Thoracic aorta (tissue), 2 donors: Measurements from ENCODE around the gene SF3A2. TPM values are rescaled to one million over a fixed set of nuclear protein-coding genes. Genes with fewer than 3 reads are reported as not detected.
A peak's percentile ranks its signal among the peaks of the same experiment; 100 is the strongest.

Experiments used
- ATAC-seq: fragments of 150-250 bp; one replicate; pipeline ENCODE4 v1.8.0; 2017; ENCODE audit warnings: low read depth; ENCODE audit not compliant: insufficient number of reproducible peaks, low FRiP score
- DNase-seq: peaks from one replicate; pipeline ENCODE4 v3.0.0-alpha.2; 2020; ENCODE audit warnings: low spot score
- H3K27ac ChIP-seq, 2 donors: fragments of 200-600 bp; sonication (generic); 1 replicate in 1 of 2; 2 replicates in 1 of 2; pipeline ENCODE4 v1.5.1; 2016; ENCODE audit warnings: mild to moderate bottlenecking in 2 of 2, moderate library complexity in 2 of 2
- H3K27me3 ChIP-seq: fragments of 200-600 bp; sonication (generic); replicated peaks from 2 replicates; pipeline ENCODE4 v1.6.0; 2016; ENCODE audit warnings: mild to moderate bottlenecking; ENCODE audit not compliant: insufficient read depth
- H3K36me3 ChIP-seq: fragments of 200-600 bp; sonication (generic); one replicate; pipeline ENCODE4 v1.5.1; 2016
- H3K4me1 ChIP-seq, 2 donors: fragments of 200-600 bp; sonication (generic); 1 replicate in 1 of 2; 2 replicates in 1 of 2; pipeline versions ENCODE4 v1.5.1 to v1.6.0; 2016; ENCODE audit warnings: low read depth in 2 of 2, mild to moderate bottlenecking in 1 of 2; ENCODE audit not compliant: control insufficient read depth in 1 of 2
- H3K4me3 ChIP-seq: fragments of 200-600 bp; sonication (generic); 2 replicates; pipeline ENCODE4 v1.5.1; 2016; ENCODE audit warnings: mild to moderate bottlenecking
- H3K9me3 ChIP-seq: fragments of 200-600 bp; sonication (generic); 2 replicates; pipeline ENCODE4 v1.5.1; 2016
- total RNA-seq, 2 donors: library from RNA; depleted of rRNA; stranded (reverse); fragments of >200 nt; gene quantifications; one replicate each; pipeline versions ENCODE4 v1.1.0 to v1.2.3, GENCODE V29; 2016
- TF ChIP-seq, protein P1 (sequence below): fragments of 200-600 bp; sonication (generic); IDR thresholded peaks from one replicate; pipeline ENCODE4 v1.5.1; 2019; ENCODE audit warnings: antibody characterized with exemption

Gene SF3A2
- total RNA-seq, 2 donors from 2014 or later = 23.8 to 43.7 TPM

DNA sequence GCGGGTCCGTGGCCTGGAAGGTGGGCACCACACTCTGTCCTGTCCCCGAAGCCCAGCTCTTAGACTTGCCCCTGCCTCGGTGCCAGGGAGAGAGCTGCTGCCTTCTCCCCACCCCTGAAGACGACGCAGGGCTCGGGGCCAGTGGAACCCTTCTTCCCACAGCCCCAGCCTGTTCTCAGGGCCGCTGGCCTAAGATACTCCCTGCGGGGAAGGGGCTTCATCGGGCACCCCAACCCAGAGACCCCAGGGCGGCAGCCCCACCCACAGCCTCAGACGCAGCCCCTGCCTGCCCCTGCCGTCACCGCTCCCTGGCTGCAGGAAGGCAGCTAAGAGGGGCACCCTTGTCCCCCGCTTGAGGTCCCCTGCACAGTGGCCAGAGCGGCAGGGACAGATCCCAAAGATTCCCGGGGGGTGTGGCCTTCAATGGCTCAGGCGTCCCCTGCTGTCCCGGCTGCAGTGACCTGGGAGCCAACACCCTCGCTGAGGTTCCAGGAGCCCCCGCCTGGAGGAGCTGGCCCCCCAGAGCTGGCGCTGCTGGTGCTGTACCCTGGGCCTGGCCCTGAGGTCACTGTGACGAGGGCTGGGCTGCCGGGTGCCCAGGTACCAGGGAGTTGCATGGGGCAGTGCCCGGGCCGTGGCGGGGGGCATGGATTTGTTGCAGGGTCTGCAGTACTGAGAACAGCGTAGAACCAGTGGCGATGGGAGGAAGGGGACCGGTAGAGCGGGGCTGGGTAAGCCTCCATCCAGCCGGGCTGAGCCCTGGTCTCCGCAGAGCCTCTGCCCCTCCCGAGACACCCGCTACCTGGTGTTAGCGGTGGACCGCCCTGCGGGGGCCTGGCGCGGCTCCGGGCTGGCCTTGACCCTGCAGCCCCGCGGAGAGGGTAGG lies 13.5 kb downstream of the SF3A2 start:
- Histone ChIP-seq H3K27me3 (peaks cover 15% of the 10 kb centered on the region), H3K27ac (no peak overlapping the region), H3K4me3 (no peak overlapping the region), H3K36me3 (peaks cover 35% of the 10 kb centered on the region), H3K4me1 (peaks cover 20 to 39% of the 10 kb centered on the region in 2 donors), H3K9me3 (no peaks in the 10 kb centered on the region)
- ATAC-seq = no peak
- no peak for DNase-seq
- TF ChIP-seq, protein P1, sequence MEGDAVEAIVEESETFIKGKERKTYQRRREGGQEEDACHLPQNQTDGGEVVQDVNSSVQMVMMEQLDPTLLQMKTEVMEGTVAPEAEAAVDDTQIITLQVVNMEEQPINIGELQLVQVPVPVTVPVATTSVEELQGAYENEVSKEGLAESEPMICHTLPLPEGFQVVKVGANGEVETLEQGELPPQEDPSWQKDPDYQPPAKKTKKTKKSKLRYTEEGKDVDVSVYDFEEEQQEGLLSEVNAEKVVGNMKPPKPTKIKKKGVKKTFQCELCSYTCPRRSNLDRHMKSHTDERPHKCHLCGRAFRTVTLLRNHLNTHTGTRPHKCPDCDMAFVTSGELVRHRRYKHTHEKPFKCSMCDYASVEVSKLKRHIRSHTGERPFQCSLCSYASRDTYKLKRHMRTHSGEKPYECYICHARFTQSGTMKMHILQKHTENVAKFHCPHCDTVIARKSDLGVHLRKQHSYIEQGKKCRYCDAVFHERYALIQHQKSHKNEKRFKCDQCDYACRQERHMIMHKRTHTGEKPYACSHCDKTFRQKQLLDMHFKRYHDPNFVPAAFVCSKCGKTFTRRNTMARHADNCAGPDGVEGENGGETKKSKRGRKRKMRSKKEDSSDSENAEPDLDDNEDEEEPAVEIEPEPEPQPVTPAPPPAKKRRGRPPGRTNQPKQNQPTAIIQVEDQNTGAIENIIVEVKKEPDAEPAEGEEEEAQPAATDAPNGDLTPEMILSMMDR = no peak

DNA sequence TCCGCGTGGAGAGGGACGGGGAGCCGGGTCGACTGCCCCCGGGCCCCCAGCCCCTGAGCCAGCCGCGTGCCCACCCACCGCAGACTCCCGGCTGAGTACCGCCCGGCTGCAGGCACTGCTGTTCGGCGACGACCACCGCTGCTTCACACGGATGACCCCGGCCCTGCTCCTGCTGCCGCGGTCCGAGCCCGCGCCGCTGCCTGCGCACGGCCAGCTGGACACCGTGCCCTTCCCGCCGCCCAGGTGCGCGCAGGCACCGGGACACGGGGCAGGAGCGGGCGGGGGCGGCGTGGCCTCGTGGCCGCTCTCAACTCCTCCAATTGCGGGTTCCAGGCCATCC lies 14.1 kb downstream of the SF3A2 start:
- TF ChIP-seq, protein P1 = no peak
- Histone ChIP-seq H3K9me3 (no peaks in the 10 kb centered on the region), H3K4me3 (peak overlapping the region; percentile 25), H3K4me1 (peaks cover 20 to 39% of the 10 kb centered on the region in 2 donors), H3K36me3 (peaks cover 29% of the 10 kb centered on the region), H3K27ac (no peak overlapping the region), H3K27me3 (peaks cover 15% of the 10 kb centered on the region)
- no peak for DNase-seq
- ATAC-seq = no peak

DNA sequence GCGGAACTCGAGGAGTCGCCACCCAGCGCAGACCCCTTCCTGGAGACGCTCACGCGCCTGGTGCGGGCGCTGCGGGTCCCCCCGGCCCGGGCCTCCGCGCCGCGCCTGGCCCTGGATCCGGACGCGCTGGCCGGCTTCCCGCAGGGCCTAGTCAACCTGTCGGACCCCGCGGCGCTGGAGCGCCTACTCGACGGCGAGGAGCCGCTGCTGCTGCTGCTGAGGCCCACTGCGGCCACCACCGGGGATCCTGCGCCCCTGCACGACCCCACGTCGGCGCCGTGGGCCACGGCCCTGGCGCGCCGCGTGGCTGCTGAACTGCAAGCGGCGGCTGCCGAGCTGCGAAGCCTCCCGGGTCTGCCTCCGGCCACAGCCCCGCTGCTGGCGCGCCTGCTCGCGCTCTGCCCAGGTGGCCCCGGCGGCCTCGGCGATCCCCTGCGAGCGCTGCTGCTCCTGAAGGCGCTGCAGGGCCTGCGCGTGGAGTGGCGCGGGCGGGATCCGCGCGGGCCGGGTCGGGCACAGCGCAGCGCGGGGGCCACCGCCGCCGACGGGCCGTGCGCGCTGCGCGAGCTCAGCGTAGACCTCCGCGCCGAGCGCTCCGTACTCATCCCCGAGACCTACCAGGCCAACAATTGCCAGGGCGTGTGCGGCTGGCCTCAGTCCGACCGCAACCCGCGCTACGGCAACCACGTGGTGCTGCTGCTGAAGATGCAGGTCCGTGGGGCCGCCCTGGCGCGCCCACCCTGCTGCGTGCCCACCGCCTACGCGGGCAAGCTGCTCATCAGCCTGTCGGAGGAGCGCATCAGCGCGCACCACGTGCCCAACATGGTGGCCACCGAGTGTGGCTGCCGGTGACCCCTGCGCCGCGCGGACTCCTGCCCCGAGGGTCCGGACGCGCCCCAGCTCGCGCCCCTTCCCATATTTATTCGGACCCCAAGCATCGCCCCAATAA lies 14.8 kb downstream of the SF3A2 start:
- TF ChIP-seq, protein P1 = no peak
- Histone ChIP-seq H3K27ac (no peak overlapping the region), H3K4me1 (peaks cover 20 to 39% of the 10 kb centered on the region in 2 donors), H3K27me3 (peaks cover 15% of the 10 kb centered on the region), H3K36me3 (peaks cover 22% of the 10 kb centered on the region), H3K9me3 (no peaks in the 10 kb centered on the region), H3K4me3 (peak overlapping the region; percentile 34)
- no peak for ATAC-seq
- no peak for DNase-seq

DNA sequence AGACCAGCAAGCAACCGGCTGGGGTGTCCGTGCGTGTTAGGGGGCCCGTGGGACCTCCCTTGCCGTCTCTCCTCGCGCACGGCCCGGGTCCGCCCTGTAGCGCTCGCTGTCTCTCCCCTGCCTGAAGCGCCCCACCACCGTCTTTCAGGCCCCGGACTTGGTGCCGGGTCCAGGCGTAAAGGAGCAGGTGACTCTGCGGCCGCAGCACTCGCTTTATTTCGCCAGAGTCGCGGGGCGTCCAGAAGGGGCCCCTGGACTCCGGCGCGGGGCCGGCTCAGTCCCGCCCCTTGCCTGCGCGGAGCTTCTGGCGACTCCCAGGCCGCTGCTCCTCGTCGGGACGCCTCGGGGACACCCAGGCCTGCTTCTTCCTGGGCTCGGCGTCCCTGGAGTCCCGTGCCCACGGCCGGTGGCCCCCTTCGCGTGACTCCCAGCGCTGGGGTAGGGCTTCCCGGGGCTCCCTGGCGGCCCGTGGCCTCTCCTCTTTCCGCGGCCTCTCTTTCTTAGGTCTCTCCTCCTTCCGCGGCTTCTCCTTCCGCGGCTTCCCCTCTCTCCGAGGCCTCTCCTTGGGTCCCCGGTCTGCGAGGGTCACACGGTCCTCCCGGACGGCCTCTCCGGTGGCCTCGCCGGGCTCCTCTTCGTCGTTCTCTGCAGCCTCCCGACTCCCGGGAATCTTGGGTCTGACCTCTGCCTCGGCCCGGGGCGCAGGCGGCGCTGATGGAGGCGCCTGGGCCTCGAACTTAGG lies 15.6 kb downstream of the SF3A2 start:
- ATAC-seq (no peak), DNase-seq (no peak)
- peaks cover 14% of the 10 kb centered on the region for H3K36me3 ChIP-seq
- no peak overlapping the region for H3K27ac ChIP-seq
- H3K9me3 ChIP-seq = no peaks in the 10 kb centered on the region
- H3K27me3 ChIP-seq = peaks cover 15% of the 10 kb centered on the region
- H3K4me3 ChIP-seq = peak overlapping the region; percentile 34
- TF ChIP-seq, protein P1 = no peak
- H3K4me1 ChIP-seq = peaks cover 20 to 39% of the 10 kb centered on the region in 2 donors
